HEK293 (cell line): ENCODE results near the gene LNPEP.

ENCODE experiments used
- CTCF ChIA-PET: fragments of 350-600 bp; formaldehyde crosslinking; extraction: SDS; loops from one replicate; lab custom pipeline; 2021; ENCODE audit warnings: antibody characterized with exemption; lab: Yijun Ruan, JAX
- POLR2A ChIA-PET: fragments of 300-600 bp; formaldehyde crosslinking; extraction: SDS; loops from one replicate; lab custom pipeline; 2020; ENCODE audit warnings: antibody characterized with exemption, inconsistent platforms; lab: Yijun Ruan, JAX
- H3K27ac ChIP-seq: fragments of 200-500 bp; sonication (Bioruptor generic); 2 replicates; pipeline ENCODE4 v1.5.1; 2014; ENCODE audit warnings: low read depth, low read length, control low read depth, inconsistent platforms; ENCODE audit errors: extremely low read depth
- H3K36me3 ChIP-seq, 2 experiments: fragments of 200-500 bp in 1 of 2; sonication (Bioruptor generic) in 1 of 2; 1 replicate in 1 of 2; 2 replicates in 1 of 2; pipeline ENCODE4 v1.5.1; 2014 to 2017; ENCODE audit warnings: inconsistent platforms in 2 of 2, low read length in 2 of 2; ENCODE audit not compliant: control insufficient read depth in 2 of 2, insufficient read depth in 1 of 2
- H3K4me1 ChIP-seq: fragments of 200-500 bp; sonication (Bioruptor generic); 2 replicates; pipeline ENCODE4 v1.5.1; 2014; ENCODE audit warnings: mild to moderate bottlenecking, low read length, inconsistent platforms; ENCODE audit not compliant: control insufficient read depth, insufficient read depth
- H3K4me3 ChIP-seq: 2 replicates; pipeline ENCODE4 v1.5.1; 2011; ENCODE audit warnings: low read depth, mild to moderate bottlenecking, control low read depth, low read length, moderate library complexity
- H3K9me3 ChIP-seq: fragments of 200-500 bp; sonication (Bioruptor generic); 2 replicates; pipeline ENCODE4 v1.5.1; 2014; ENCODE audit warnings: low read depth, low read length, inconsistent platforms; ENCODE audit not compliant: control insufficient read depth, insufficient read depth
- EGR2 ChIP-seq: fragments of 450-650 bp; formaldehyde crosslinking; IDR thresholded peaks from 2 replicates; pipeline ENCODE4 v1.5.1; 2016; ENCODE audit warnings: low read depth, missing biosample characterization, missing genetic modification characterization
- PRDM4 ChIP-seq: fragments of 450-650 bp; formaldehyde crosslinking; IDR thresholded peaks from 2 replicates; pipeline ENCODE4 v1.5.1; 2017; ENCODE audit warnings: missing biosample characterization, missing genetic modification characterization
- ZBTB49 ChIP-seq: fragments of 450-650 bp; formaldehyde crosslinking; IDR thresholded peaks from 2 replicates; pipeline ENCODE4 v1.5.1; 2016; ENCODE audit warnings: missing biosample characterization, missing genetic modification characterization, low read depth
- ZBTB7A ChIP-seq: fragments of 450-650 bp; formaldehyde crosslinking; IDR thresholded peaks from 2 replicates; pipeline ENCODE4 v1.5.1; 2016; ENCODE audit warnings: low read depth, missing biosample characterization, missing genetic modification characterization
- ZNF148 ChIP-seq: fragments of 450-650 bp; formaldehyde crosslinking; IDR thresholded peaks from 2 replicates; pipeline ENCODE4 v1.5.0; 2017; ENCODE audit warnings: missing biosample characterization, missing genetic modification characterization, borderline replicate concordance
- ZNF18 ChIP-seq: fragments of 450-650 bp; formaldehyde crosslinking; IDR thresholded peaks from 2 replicates; pipeline ENCODE4 v1.5.1; 2016; ENCODE audit warnings: missing biosample characterization, missing genetic modification characterization
- ZNF274 ChIP-seq, 2 experiments: fragments of 200-500 bp in 1 of 2; fragments of 450-650 bp in 1 of 2; sonication (Bioruptor generic) in 1 of 2; formaldehyde crosslinking in 1 of 2; IDR thresholded peaks; 2 replicates each; pipeline versions ENCODE4 v1.5.1 to v1.6.1; 2014 to 2016; ENCODE audit warnings: borderline replicate concordance in 1 of 2, inconsistent platforms in 1 of 2, low read length in 1 of 2, missing biosample characterization in 1 of 2, missing genetic modification characterization in 1 of 2
- ZNF302 ChIP-seq: fragments of 450-650 bp; formaldehyde crosslinking; IDR thresholded peaks from 2 replicates; pipeline ENCODE4 v1.5.1; 2016; ENCODE audit warnings: missing biosample characterization, missing genetic modification characterization, low read depth
- ZNF366 ChIP-seq: fragments of 450-650 bp; formaldehyde crosslinking; conservative IDR thresholded peaks from 2 replicates; pipeline ENCODE4 v1.5.1; 2016; ENCODE audit warnings: missing biosample characterization, missing genetic modification characterization
- ZNF37A ChIP-seq: fragments of 450-650 bp; IDR thresholded peaks from 2 replicates; pipeline ENCODE4 v1.5.1; 2018; ENCODE audit warnings: missing biosample characterization, missing genetic modification characterization
- ZNF416 ChIP-seq: fragments of 450-650 bp; formaldehyde crosslinking; IDR thresholded peaks from 2 replicates; pipeline ENCODE4 v1.5.1; 2016; ENCODE audit warnings: missing biosample characterization, missing genetic modification characterization
- ZNF571 ChIP-seq: fragments of 450-650 bp; formaldehyde crosslinking; IDR thresholded peaks from 2 replicates; pipeline ENCODE4 v1.5.0; 2017; ENCODE audit warnings: missing biosample characterization, missing genetic modification characterization
- ZNF600 ChIP-seq: fragments of 450-650 bp; formaldehyde crosslinking; IDR thresholded peaks from 2 replicates; pipeline ENCODE4 v1.5.1; 2016; ENCODE audit warnings: missing biosample characterization, missing genetic modification characterization
- ZNF701 ChIP-seq: fragments of 450-650 bp; formaldehyde crosslinking; IDR thresholded peaks from 2 replicates; pipeline ENCODE4 v1.5.1; 2016; ENCODE audit warnings: missing biosample characterization, missing genetic modification characterization
- ZXDB ChIP-seq: fragments of 450-650 bp; formaldehyde crosslinking; IDR thresholded peaks from 2 replicates; pipeline ENCODE4 v1.5.1; 2016; ENCODE audit warnings: missing biosample characterization, missing genetic modification characterization
- TF ChIP-seq, protein P1 (sequence below): fragments of 450-650 bp; IDR thresholded peaks from 2 replicates; pipeline ENCODE4 v1.5.1; 2018; ENCODE audit warnings: missing biosample characterization, mild to moderate bottlenecking, missing genetic modification characterization
- TF ChIP-seq, protein P2 (sequence below): fragments of 450-650 bp; formaldehyde crosslinking; IDR thresholded peaks from 2 replicates; pipeline ENCODE4 v1.5.1; 2016; ENCODE audit warnings: missing biosample characterization, missing genetic modification characterization

Gene LNPEP

GRCh38 chr5:96966801-96967200, 30.9 kb downstream of the LNPEP start:
- CTCF ChIA-PET: no interaction called here
- TF ChIP-seq ZNF274 (IDR thresholded peaks at IDR 0.05; ENCODE audit: low read length) (no peak), ZNF274 (tag by site-specific recombination; IDR thresholded peaks at IDR 0.05; ENCODE audit: borderline replicate concordance) (no peak), ZBTB49 (tag by site-specific recombination) (no peak), ZNF416 (no peak), ZNF701 (tag by site-specific recombination) (no peak), ZNF37A (tag by site-specific recombination) (no peak), ZNF302 (tag by site-specific recombination) (no peak), ZBTB7A (no peak)
- TF ChIP-seq, protein P1, sequence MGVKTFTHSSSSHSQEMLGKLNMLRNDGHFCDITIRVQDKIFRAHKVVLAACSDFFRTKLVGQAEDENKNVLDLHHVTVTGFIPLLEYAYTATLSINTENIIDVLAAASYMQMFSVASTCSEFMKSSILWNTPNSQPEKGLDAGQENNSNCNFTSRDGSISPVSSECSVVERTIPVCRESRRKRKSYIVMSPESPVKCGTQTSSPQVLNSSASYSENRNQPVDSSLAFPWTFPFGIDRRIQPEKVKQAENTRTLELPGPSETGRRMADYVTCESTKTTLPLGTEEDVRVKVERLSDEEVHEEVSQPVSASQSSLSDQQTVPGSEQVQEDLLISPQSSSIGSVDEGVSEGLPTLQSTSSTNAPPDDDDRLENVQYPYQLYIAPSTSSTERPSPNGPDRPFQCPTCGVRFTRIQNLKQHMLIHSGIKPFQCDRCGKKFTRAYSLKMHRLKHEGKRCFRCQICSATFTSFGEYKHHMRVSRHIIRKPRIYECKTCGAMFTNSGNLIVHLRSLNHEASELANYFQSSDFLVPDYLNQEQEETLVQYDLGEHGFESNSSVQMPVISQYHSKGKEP (tag by site-specific recombination): no peak
- POLR2A ChIA-PET: no interaction called here
- Histone ChIP-seq H3K9me3 (no peaks in the 10 kb centered on the region), H3K36me3 (no peaks in the 10 kb centered on the region), H3K4me1 (peaks cover 21% of the 10 kb centered on the region), H3K4me3 (no peak overlapping the region), H3K27ac (no peak overlapping the region)

- H3K27ac ChIP-seq: no peak overlapping the region
- POLR2A ChIA-PET: no interaction called here
- H3K4me3 ChIP-seq: no peak overlapping the region
- TF ChIP-seq ZNF148 (tag by site-specific recombination): no peak
- TF ChIP-seq, all 188 proteins: peak for 0
- H3K4me1 ChIP-seq: peaks cover 23% of the 10 kb centered on the region
- no peaks in the 10 kb centered on the region for H3K36me3 ChIP-seq
- H3K9me3 ChIP-seq: no peaks in the 10 kb centered on the region
- CTCF ChIA-PET: interaction anchor here (0.6 kb wide), 1 partner anchor 198 kb away, joined by 3 read pairs; no protein-coding TSS in a partner anchor
These were observed 31.5 kb downstream of the LNPEP start for GRCh38 chr5:96967400-96967799.

GRCh38 chr5:96968074-96968473, 32.2 kb downstream of the LNPEP start:
- ChIA-PET POLR2A (no interaction called here), CTCF (no interaction called here)
- Histone ChIP-seq H3K4me1 (peaks cover 20% of the 10 kb centered on the region), H3K27ac (0 out of 2 replicates have a peak overlapping the region, but pooled peaks have one; percentile 14), H3K9me3 (no peaks in the 10 kb centered on the region), H3K36me3 (no peaks in the 10 kb centered on the region), H3K4me3 (no peak overlapping the region)
- TF ChIP-seq ZNF18 (tag by site-specific recombination) (0 out of 2 replicates have a peak, but pooled peaks have one; percentile 49), ZNF366 (tag by site-specific recombination) (peak; percentile 34; the same call in 1 of the 2 replicates), ZXDB (tag by site-specific recombination) (peak; percentile 43; the same call in 1 of the 2 replicates), ZNF600 (tag by site-specific recombination) (peak; percentile 19; the same call in 1 of the 2 replicates), PRDM4 (tag by site-specific recombination) (peak; percentile 21; the same call in 1 of the 2 replicates), EGR2 (tag by site-specific recombination) (no peak), ZNF571 (no peak)
- TF ChIP-seq, protein P2, sequence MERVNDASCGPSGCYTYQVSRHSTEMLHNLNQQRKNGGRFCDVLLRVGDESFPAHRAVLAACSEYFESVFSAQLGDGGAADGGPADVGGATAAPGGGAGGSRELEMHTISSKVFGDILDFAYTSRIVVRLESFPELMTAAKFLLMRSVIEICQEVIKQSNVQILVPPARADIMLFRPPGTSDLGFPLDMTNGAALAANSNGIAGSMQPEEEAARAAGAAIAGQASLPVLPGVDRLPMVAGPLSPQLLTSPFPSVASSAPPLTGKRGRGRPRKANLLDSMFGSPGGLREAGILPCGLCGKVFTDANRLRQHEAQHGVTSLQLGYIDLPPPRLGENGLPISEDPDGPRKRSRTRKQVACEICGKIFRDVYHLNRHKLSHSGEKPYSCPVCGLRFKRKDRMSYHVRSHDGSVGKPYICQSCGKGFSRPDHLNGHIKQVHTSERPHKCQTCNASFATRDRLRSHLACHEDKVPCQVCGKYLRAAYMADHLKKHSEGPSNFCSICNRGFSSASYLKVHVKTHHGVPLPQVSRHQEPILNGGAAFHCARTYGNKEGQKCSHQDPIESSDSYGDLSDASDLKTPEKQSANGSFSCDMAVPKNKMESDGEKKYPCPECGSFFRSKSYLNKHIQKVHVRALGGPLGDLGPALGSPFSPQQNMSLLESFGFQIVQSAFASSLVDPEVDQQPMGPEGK: no peak
